Smooth muscle cell (in vitro differentiated cells): ENCODE results near the gene RMND1. TPM values are rescaled to one million over a fixed set of nuclear protein-coding genes. Genes with fewer than 3 reads are reported as not detected.
"Not testable (repeated sequence)": the region's sequence is repeated elsewhere in the genome, so short reads cannot be mapped to it uniquely, and the experiment has no call there.

ENCODE experiments used
- DNase-seq: peaks from one replicate; lab custom pipeline; 2025; ENCODE audit not compliant: unreplicated experiment; lab: John Stamatoyannopoulos, UW
- H2AFZ ChIP-seq: fragments of 200-600 bp; sonication (generic); 2 replicates; pipeline ENCODE4 v1.6.0; 2016; ENCODE audit warnings: antibody characterized with exemption, low read depth, mild to moderate bottlenecking
- H3F3A ChIP-seq: fragments of 200-600 bp; sonication (generic); 2 replicates; pipeline ENCODE4 v1.6.0; 2017; ENCODE audit warnings: antibody characterized with exemption, low read depth
- H3K27ac ChIP-seq: fragments of 200-600 bp; sonication (generic); 2 replicates; pipeline ENCODE4 v1.5.1; 2016; ENCODE audit warnings: low read depth, mild to moderate bottlenecking
- H3K27me3 ChIP-seq: fragments of 200-600 bp; sonication (generic); 2 replicates; pipeline ENCODE4 v1.6.1; 2016; ENCODE audit warnings: low read depth, mild to moderate bottlenecking
- H3K36me3 ChIP-seq: fragments of 200-600 bp; sonication (generic); 2 replicates; pipeline ENCODE4 v1.5.1; 2016; ENCODE audit warnings: low read depth
- H3K4me1 ChIP-seq: fragments of 200-600 bp; sonication (generic); 2 replicates; pipeline ENCODE4 v1.5.1; 2016; ENCODE audit warnings: low read depth
- H3K4me2 ChIP-seq: fragments of 200-600 bp; sonication (generic); 2 replicates; pipeline ENCODE4 v1.6.0; 2016; ENCODE audit warnings: mild to moderate bottlenecking
- H3K4me3 ChIP-seq: fragments of 200-600 bp; sonication (generic); 2 replicates; pipeline ENCODE4 v1.5.1; 2016; ENCODE audit warnings: mild to moderate bottlenecking
- H3K79me2 ChIP-seq: fragments of 200-600 bp; sonication (generic); 2 replicates; pipeline ENCODE4 v1.6.0; 2016; ENCODE audit warnings: low read depth, mild to moderate bottlenecking
- H3K9ac ChIP-seq: fragments of 200-600 bp; sonication (generic); 2 replicates; pipeline ENCODE4 v1.6.0; 2016; ENCODE audit warnings: low read depth
- H3K9me3 ChIP-seq: fragments of 200-600 bp; sonication (generic); replicated peaks from 2 replicates; pipeline ENCODE4 v1.5.1; 2016; ENCODE audit warnings: low read depth
- H4K20me1 ChIP-seq: fragments of 200-600 bp; sonication (generic); 2 replicates; pipeline ENCODE4 v1.6.0; 2016; ENCODE audit warnings: low read depth
- CTCF ChIP-seq: fragments of 200-600 bp; sonication (generic); IDR thresholded peaks from 2 replicates; pipeline ENCODE4 v1.5.1; 2017; ENCODE audit warnings: borderline replicate concordance, mild to moderate bottlenecking, antibody characterized with exemption; ENCODE audit not compliant: insufficient read depth, poor library complexity, severe bottlenecking
- WGBS: methylation state at CpG from one replicate; pipeline ENCODE4 v1.1.7; 2016; ENCODE audit warnings: low lambda C conversion rate; 5-methylcytosine and 5-hydroxymethylcytosine counted together
- polyA plus RNA-seq: library from polyadenylated mRNA; unstranded; fragments of >200 nt; fragmentation: Nextera tagmentation; extraction: Ambion mirVana; gene quantifications from 2 replicates; pipeline ENCODE4 v1.2.1, GENCODE V29; 2016
- total RNA-seq: library from RNA; depleted of rRNA; stranded (reverse); fragments of >200 nt; gene quantifications from 2 replicates; pipeline ENCODE4 v1.2.3, GENCODE V29; 2014

The RMND1 gene
- total and polyA plus RNA-seq, 2 experiments from 2014 or later: 13.0 to 27.9 TPM

- Histone ChIP-seq H3K9ac (no peak overlapping the region), H3K4me3 (no peak overlapping the region), H2AFZ (no peak overlapping the region), H4K20me1 (peaks cover 7% of the 10 kb centered on the region), H3K4me2 (peak overlapping the region; percentile 53), H3K27ac (peak overlapping the region; percentile 98), H3K9me3 (no peaks in the 10 kb centered on the region), H3K79me2 (peaks cover 72% of the 10 kb centered on the region), H3K27me3 (no peaks in the 10 kb centered on the region), H3K4me1 (peaks cover 13% of the 10 kb centered on the region), H3K36me3 (peaks cover 5% of the 10 kb centered on the region), H3F3A (peaks cover 27% of the 10 kb centered on the region)
- no peak for DNase-seq
- 89% methylated on average over 11 of the region's 11 CpGs for WGBS
- TF ChIP-seq CTCF: no peak
Measured at GRCh38 chr6:151387175-151387970, 64.6 kb downstream of the RMND1 start.

DNA sequence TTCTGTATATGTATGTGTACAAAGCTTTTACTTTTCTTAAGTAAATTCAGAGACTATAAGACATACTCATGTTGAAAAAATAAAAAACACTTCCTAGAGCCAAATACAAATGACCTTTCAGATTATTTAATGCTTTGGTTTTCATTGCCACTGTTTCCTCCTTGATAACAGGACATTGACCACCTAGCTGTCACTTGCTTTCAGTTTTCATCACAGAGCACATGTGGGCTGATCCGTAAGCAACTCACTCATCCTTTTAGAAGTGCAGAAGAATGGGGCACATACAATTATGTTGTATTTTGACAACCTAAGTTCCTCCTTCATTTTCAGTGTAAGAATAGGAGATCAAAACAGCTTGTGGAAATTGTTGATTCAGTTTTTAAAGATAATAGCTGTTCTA lies 66.7 kb downstream of the RMND1 start:
- H3K4me3 ChIP-seq: no peak overlapping the region
- no peaks in the 10 kb centered on the region for H3K9me3 ChIP-seq
- peaks cover 10% of the 10 kb centered on the region for H3K4me1 ChIP-seq
- H3K36me3 ChIP-seq: peaks cover 5% of the 10 kb centered on the region
- H3F3A ChIP-seq: peaks cover 23% of the 10 kb centered on the region
- no peak overlapping the region for H3K4me2 ChIP-seq
- H3K9ac ChIP-seq: no peak overlapping the region
- DNase-seq: no peak
- H3K27me3 ChIP-seq: no peaks in the 10 kb centered on the region
- H2AFZ ChIP-seq: no peak overlapping the region
- no peaks in the 10 kb centered on the region for H4K20me1 ChIP-seq
- no peak for TF ChIP-seq CTCF
- no peak overlapping the region for H3K27ac ChIP-seq
- peaks cover 81% of the 10 kb centered on the region for H3K79me2 ChIP-seq
- WGBS: 93% methylated on average over 1 of the region's 1 CpG

GRCh38 chr6:151384151-151384550 lies 67.8 kb downstream of the RMND1 start:
- no peak overlapping the region for H3K4me3 ChIP-seq
- no peaks in the 10 kb centered on the region for H3K9me3 ChIP-seq
- TF ChIP-seq CTCF: no peak
- peaks cover 91% of the 10 kb centered on the region for H3K79me2 ChIP-seq
- no peaks in the 10 kb centered on the region for H3K27me3 ChIP-seq
- H3F3A ChIP-seq: peaks cover 20% of the 10 kb centered on the region
- H3K4me2 ChIP-seq: no peak overlapping the region
- peaks cover 12% of the 10 kb centered on the region for H3K4me1 ChIP-seq
- H3K9ac ChIP-seq: no peak overlapping the region
- peaks cover 5% of the 10 kb centered on the region for H3K36me3 ChIP-seq
- no peak overlapping the region for H2AFZ ChIP-seq
- WGBS: 85% methylated on average over 5 of the region's 5 CpGs
- no peak for DNase-seq
- H3K27ac ChIP-seq: no peak overlapping the region
- no peaks in the 10 kb centered on the region for H4K20me1 ChIP-seq

GRCh38 chr6:151382631-151383030 lies 69.3 kb downstream of the RMND1 start:
- not testable (repeated sequence) for H4K20me1 ChIP-seq, DNase-seq, H2AFZ ChIP-seq, H3K27ac ChIP-seq, H3K9me3 ChIP-seq, H3K9ac ChIP-seq, H3K36me3 ChIP-seq, H3K4me1 ChIP-seq, H3K4me3 ChIP-seq, H3K27me3 ChIP-seq, H3K4me2 ChIP-seq
- Histone ChIP-seq H3F3A (peaks cover 10% of the 10 kb centered on the region), H3K79me2 (peaks cover 94% of the 10 kb centered on the region)
- 97% methylated on average over 9 of the region's 9 CpGs for WGBS
